ENCODE data around the gene ANTKMT. TPM values are rescaled to one million over a fixed set of nuclear protein-coding genes. Genes with fewer than 3 reads are reported as not detected.

ANTKMT gene, protein sequence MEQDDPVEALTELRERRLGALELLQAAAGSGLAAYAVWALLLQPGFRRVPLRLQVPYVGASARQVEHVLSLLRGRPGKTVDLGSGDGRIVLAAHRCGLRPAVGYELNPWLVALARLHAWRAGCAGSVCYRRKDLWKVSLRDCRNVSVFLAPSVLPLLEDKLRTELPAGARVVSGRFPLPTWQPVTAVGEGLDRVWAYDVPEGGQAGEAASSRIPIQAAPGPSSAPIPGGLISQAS
- 10 to 100 TPM; 27.1 to 53.1 (median 39.5) TPM for total RNA-seq
- 10 to 100 TPM; 18.6 to 38.1 (median 21.3) TPM for polyA plus RNA-seq

- peak within 1 kb of the TSS; percentile 58 to 71 (median 64) for H3K4me3 ChIP-seq
- TF ChIP-seq POLR2AphosphoS5 (IDR thresholded peaks at IDR 0.05): peak; percentile 14 to 84 (median 44)
- no peak for TF ChIP-seq EP300 (IDR thresholded peaks at IDR 0.05)
- H3K4me1 ChIP-seq: peaks cover 0 to 40% (median 31%) of the 10 kb centered on the region in 4 donors
- peaks cover 5 to 19% (median 7%) of the 10 kb centered on the region in 3 donors for H3K27me3 ChIP-seq
- intact Hi-C loops (cut with DNase I): loop anchor here (2.0 kb wide), 2 partner anchors 20 to 36 kb away; partner anchors contain the start of genes CIAO3 and JMJD8
- DNase-seq: peak; percentile 86
- H3K9me3 ChIP-seq: no peaks in the 10 kb centered on the region
- 6 to 9% methylated on average over 106 of the region's 106 CpGs for WGBS, 2 donors
- peak within 1 kb of the TSS; percentile 85 to 93 (median 89) for H3K27ac ChIP-seq
- H3K36me3 ChIP-seq: no peaks in the 10 kb centered on the region
Measured at GRCh38 chr16:720990-721764, at the start of gene ANTKMT. Gene ANTKMT (plus strand): TSS chr16:721146. CDS start chr16:721275, 129 bp downstream.

- Histone ChIP-seq H3K9me3 (no peaks in the 10 kb centered on the region), H3K4me1 (peaks cover 0 to 47% (median 36%) of the 10 kb centered on the region in 4 donors), H3K4me3 (no peak overlapping the region), H3K36me3 (peaks cover 33 to 48% (median 39%) of the 10 kb centered on the region in 4 donors), H3K27me3 (no peaks in the 10 kb centered on the region), H3K27ac (no peak overlapping the region)
- TF ChIP-seq EP300 (IDR thresholded peaks at IDR 0.05): no peak
- TF ChIP-seq CTCF (IDR thresholded peaks at IDR 0.05): no peak
- no peak for TF ChIP-seq POLR2A (IDR thresholded peaks at IDR 0.05)
- no peak for TF ChIP-seq POLR2AphosphoS5 (IDR thresholded peaks at IDR 0.05)
- DNase-seq: no peak
- 86 to 91% methylated on average over 40 of the region's 40 CpGs for WGBS, 2 donors
- intact Hi-C loops (cut with DNase I): no loop called here
Measured at GRCh38 chr16:671353-672131, 49.4 kb upstream of the ANTKMT start.

DNA sequence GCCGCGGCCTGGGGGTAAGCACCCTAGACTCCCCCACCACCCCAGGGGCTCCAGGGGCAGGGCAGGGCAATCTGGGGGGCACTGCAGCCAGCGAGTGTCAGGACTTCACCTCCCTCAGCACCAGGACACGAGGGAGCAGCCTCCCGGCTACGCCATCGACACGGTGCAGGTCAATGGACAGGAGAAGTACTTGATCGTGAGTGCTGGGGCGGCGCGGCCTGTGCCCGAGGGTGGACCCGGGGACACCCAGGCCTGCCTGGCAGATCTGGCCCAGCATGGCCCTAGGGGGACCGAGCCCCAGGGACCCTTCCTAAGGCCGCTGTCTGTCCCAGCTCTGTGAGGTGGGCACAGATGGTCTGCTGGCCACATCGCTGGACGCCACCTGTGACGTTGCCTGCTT is 48.6 kb upstream of the ANTKMT start:
- no peak for TF ChIP-seq POLR2A (IDR thresholded peaks at IDR 0.05)
- no peak for TF ChIP-seq EP300 (IDR thresholded peaks at IDR 0.05)
- TF ChIP-seq POLR2AphosphoS5 (IDR thresholded peaks at IDR 0.05): no peak
- no peak for TF ChIP-seq CTCF (IDR thresholded peaks at IDR 0.05)
- H3K4me3 ChIP-seq: no peak overlapping the region
- DNase-seq: no peak
- peaks cover 0 to 42% (median 33%) of the 10 kb centered on the region in 4 donors for H3K4me1 ChIP-seq
- no peak overlapping the region for H3K27ac ChIP-seq
- peaks cover 33 to 48% (median 39%) of the 10 kb centered on the region in 4 donors for H3K36me3 ChIP-seq
- H3K27me3 ChIP-seq: no peaks in the 10 kb centered on the region
- no peaks in the 10 kb centered on the region for H3K9me3 ChIP-seq
- WGBS, 2 donors: 93 to 94% methylated on average over 19 of the region's 19 CpGs
- intact Hi-C loops (cut with DNase I): no loop called here

DNA sequence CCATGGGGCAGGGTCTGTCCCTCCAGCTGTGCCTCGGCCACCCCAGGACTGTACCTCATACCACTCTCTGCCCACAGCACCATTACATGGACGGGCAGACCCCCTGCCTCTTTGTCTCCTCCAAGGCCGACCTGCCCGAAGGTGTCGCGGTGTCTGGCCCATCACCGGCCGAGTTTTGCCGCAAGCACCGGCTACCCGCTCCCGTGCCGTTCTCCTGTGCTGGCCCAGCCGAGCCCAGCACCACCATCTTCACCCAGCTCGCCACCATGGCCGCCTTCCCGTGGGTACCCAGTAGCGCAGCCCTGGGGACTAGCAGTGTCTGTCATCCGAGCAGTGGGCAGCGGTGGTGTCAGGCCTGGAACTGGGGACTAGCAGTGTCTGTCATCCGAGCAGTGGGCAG is 48.1 kb upstream of the ANTKMT start:
- peaks cover 0 to 38% (median 28%) of the 10 kb centered on the region in 4 donors for H3K4me1 ChIP-seq
- DNase-seq: no peak
- H3K27me3 ChIP-seq: no peaks in the 10 kb centered on the region
- TF ChIP-seq POLR2A (IDR thresholded peaks at IDR 0.05) (no peak), EP300 (IDR thresholded peaks at IDR 0.05) (no peak), POLR2AphosphoS5 (IDR thresholded peaks at IDR 0.05) (no peak), CTCF (IDR thresholded peaks at IDR 0.05) (no peak)
- H3K9me3 ChIP-seq: no peaks in the 10 kb centered on the region
- no peak overlapping the region for H3K27ac ChIP-seq
- WGBS, 2 donors: 95 to 96% methylated on average over 21 of the region's 21 CpGs
- H3K36me3 ChIP-seq: peaks cover 33 to 48% (median 39%) of the 10 kb centered on the region in 4 donors
- H3K4me3 ChIP-seq: no peak overlapping the region
- intact Hi-C loops (cut with DNase I): no loop called here

Data from sigmoid colon (tissue), 7 donors.